A549 treated with DMSO at 1 μM for 4 hours (cell line): ENCODE data around the gene AP1G1. TPM values are rescaled to one million over a fixed set of nuclear protein-coding genes. Genes with fewer than 3 reads are reported as not detected.

Source experiments
- total RNA-seq: library from RNA; stranded (reverse); fragments of 200-300 nt; extraction: Qiagen RNA extraction; gene quantifications from 5 replicates; pipeline ENCODE4 v1.2.3, GENCODE V29; 2022; ENCODE audit warnings: low read depth

Gene AP1G1
- total RNA-seq: 48.2 to 58.8 TPM (median 53.1 TPM) in 5 replicates

DNA sequence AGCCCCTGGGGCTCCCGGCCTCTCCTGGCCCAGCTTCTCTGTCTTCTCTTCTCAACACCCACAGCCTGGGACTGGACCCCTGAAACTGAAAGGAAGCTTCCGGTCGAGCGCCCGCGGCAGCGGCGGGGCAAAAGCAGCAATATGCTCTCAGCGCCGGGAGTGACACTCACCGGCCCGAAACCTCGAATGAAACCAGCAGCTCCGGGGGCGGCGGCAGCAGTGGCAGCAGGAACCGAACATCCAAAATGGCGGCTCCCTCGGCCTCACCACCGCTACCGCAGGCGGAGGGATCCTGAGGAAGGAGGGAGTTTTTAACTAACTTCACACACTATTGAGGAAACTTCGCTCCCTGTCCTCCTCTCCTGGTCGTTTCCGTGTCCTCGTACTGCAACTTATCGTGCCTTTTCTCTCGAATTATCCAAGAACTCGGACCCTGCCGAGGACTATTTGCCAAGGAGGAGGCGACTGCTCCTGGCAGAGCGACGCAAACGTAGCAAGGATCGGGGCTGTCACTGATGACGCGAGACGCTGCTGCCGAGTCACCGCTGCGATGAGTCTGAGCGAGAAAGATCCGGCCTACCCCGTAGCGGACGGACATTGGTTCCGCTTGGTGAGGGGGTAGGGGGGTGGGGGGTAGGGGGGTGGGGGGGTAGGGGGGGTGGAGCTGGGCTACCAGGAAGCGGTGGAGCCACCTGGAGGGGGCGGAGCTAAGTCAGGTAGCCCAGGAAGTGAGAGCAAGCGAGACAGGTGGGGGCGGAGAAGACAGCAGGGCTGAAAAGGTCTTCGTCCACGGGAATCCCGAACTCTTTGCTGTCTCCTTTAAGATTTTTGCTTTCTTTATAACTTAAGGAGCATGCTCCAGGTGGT is at the start of gene AP1G1:
Gene AP1G1 (minus strand): TSS at position 242 of the 867 bp plus-strand sequence. CDS start 19,355 bp downstream, outside the sequence.

GRCh38 chr16:71845639-71846430 is 37.2 kb upstream of the AP1G1 start, which contains the start of gene ATXN1L:
ATXN1L (plus strand) TSS chr16:71845976; CDS start chr16:71849741, 3,765 bp downstream.

GRCh38 chr16:71724320-71724751 is 84.3 kb downstream of the AP1G1 start, which contains the start of gene PHLPP2:
PHLPP2 (minus strand) TSS chr16:71724701; CDS start chr16:71714795, 9,906 bp downstream.

Other genes with a start within 250 kb of the AP1G1 start
- gene TAT, start 231.7 kb downstream of the AP1G1 start, total RNA-seq: 0.05 to 0.11 TPM (median 0.07 TPM) in 3 of 5 replicates, not detected in the others
- gene MARVELD3, start 182.7 kb downstream of the AP1G1 start, total RNA-seq: 0.24 to 0.51 TPM (median 0.28 TPM) in 5 replicates
- gene PHLPP2, start 84.1 kb downstream of the AP1G1 start, total RNA-seq: 9.4 to 11.5 TPM (median 10.9 TPM) in 5 replicates
- 15.8 to 20.3 TPM (median 19.1 TPM) in 5 replicates for gene ATXN1L, start 37.1 kb upstream of the AP1G1 start, total RNA-seq
- gene ZNF821, start 75.3 kb upstream of the AP1G1 start, total RNA-seq: 2.9 to 4.2 TPM (median 3.7 TPM) in 5 replicates
- gene IST1, start 86.7 kb upstream of the AP1G1 start, total RNA-seq: 173 to 197 TPM (median 181 TPM) in 5 replicates
- gene PKD1L3, start 191.6 kb upstream of the AP1G1 start, total RNA-seq: not detected in 5 replicates
- gene DHODH, start 199.9 kb upstream of the AP1G1 start, total RNA-seq: 13.7 to 14.1 TPM (median 13.8 TPM) in 5 replicates
- gene HP, start 245.7 kb upstream of the AP1G1 start, total RNA-seq: not detected in 5 replicates